Measurements from ENCODE around the gene MOBP.

DNA sequence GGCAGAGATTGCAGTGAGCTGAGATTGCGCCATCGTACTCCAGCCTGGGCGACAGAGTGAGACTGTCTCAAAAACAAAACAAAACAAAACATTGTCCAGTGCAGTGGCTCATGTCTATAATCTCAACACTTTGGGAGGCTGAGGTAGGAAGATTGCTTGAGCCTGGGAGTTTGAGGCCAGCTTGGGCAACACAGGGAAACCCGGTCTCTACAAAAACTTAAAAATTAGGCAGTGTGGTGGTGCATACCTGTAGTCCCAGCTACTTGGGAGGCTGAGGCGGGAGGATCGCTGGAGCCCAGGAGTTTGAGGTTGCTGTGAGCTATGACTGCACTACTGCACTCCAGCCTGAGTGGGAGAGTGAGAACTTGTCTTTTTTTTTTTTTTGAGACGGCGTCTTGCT, 27.2 kb upstream of the MOBP start:
- no peak for TF ChIP-seq CTCF (IDR thresholded peaks at IDR 0.05; ENCODE audit: insufficient read depth, low read length, poor library complexity, severe bottlenecking)
- no peak for TF ChIP-seq EZH2phosphoT487 (conservative IDR thresholded peaks at IDR 0.05; ENCODE audit: low read length)

All from SU-DHL-6 (cell line).